HEK293T (cell line): Measurements from ENCODE around the gene FGF22.

Experiments
- BHLHE40 ChIP-seq: fragments of 450-650 bp; IDR thresholded peaks from 2 replicates; pipeline ENCODE4 v1.6.1; 2016; ENCODE audit warnings: mild to moderate bottlenecking, moderate library complexity, borderline replicate concordance
- FOXM1 ChIP-seq: fragments of 450-650 bp; IDR thresholded peaks from 2 replicates; pipeline ENCODE4 v1.6.1; 2017; ENCODE audit warnings: mild to moderate bottlenecking, borderline replicate concordance
- L3MBTL2 ChIP-seq: fragments of 450-650 bp; conservative IDR thresholded peaks from 2 replicates; pipeline ENCODE4 v1.6.1; 2016; ENCODE audit warnings: mild to moderate bottlenecking

DNA sequence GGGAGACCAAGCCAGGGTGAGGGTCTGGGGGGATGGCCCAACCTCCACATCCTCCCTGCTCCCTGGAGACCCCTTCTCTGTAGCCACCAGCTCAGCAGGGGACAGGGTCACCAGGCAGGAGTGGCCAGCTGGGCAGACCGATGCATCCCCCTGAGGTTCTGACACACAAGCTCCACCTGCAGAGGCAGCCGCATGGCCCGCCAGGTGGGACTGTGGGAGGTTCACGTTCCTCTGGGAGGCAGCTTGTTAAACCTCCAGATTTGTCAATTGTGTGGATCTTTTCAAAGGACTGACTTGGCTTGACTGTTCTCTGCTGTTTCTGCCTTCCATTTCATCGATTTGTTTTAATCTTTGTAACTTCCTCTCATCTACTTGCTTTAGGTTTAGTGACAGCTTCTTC, 14.4 kb upstream of the FGF22 start:
- TF ChIP-seq L3MBTL2: no peak
- TF ChIP-seq FOXM1: no peak
- no peak for TF ChIP-seq BHLHE40
